SK-N-MC (cell line): ENCODE results near the gene RILP.

ENCODE experiments used
- EZH2 ChIP-seq: fragments of 200-600 bp; sonication (generic); IDR thresholded peaks from one replicate; pipeline ENCODE4 v1.6.1; 2017; ENCODE audit warnings: antibody characterized with exemption
- FOXP2 ChIP-seq: optimal IDR thresholded peaks from 2 replicates; pipeline ENCODE3; 2011; ENCODE audit warnings: mild to moderate bottlenecking, moderate library complexity; ENCODE audit not compliant: insufficient read depth; ENCODE audit errors: extremely low read length, control extremely low read depth
- POLR2AphosphoS5 ChIP-seq: IDR thresholded peaks from 2 replicates; pipeline ENCODE4 v1.6.1; 2012; ENCODE audit warnings: mild to moderate bottlenecking, low read depth, low read length, borderline replicate concordance

GRCh38 chr17:1643293-1643998 is 6.2 kb downstream of the RILP start:
- TF ChIP-seq POLR2AphosphoS5 (no peak), EZH2 (no peak), FOXP2 (no peak)
